Measurements from ENCODE around the gene KCNJ8.

DNA sequence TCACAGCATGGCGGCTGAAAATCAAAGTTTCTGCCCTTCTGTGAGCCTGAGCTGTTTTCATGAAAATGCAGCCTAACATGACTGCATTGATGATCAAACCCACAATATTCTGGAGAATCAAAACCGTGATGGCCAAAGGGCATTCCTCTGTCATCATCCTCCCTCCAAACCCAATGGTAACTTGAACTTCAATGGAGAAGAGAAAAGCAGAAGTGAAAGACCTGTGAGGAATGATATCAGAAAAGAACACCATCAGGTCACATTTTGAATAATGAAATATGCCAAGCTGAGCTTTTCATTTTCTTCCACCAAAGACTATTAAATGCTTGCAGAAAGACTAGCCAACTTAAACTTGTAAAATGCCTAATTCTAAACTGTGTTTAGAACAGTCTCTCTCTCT, 8.1 kb downstream of the KCNJ8 start:
- TF ChIP-seq POLR2A (IDR thresholded peaks at IDR 0.05) (no peak), POLR2AphosphoS5 (IDR thresholded peaks at IDR 0.05; ENCODE audit: insufficient read depth in 1 of 2, low read depth in 1 of 2) (no peak)
- TF ChIP-seq, protein P1, sequence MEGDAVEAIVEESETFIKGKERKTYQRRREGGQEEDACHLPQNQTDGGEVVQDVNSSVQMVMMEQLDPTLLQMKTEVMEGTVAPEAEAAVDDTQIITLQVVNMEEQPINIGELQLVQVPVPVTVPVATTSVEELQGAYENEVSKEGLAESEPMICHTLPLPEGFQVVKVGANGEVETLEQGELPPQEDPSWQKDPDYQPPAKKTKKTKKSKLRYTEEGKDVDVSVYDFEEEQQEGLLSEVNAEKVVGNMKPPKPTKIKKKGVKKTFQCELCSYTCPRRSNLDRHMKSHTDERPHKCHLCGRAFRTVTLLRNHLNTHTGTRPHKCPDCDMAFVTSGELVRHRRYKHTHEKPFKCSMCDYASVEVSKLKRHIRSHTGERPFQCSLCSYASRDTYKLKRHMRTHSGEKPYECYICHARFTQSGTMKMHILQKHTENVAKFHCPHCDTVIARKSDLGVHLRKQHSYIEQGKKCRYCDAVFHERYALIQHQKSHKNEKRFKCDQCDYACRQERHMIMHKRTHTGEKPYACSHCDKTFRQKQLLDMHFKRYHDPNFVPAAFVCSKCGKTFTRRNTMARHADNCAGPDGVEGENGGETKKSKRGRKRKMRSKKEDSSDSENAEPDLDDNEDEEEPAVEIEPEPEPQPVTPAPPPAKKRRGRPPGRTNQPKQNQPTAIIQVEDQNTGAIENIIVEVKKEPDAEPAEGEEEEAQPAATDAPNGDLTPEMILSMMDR (IDR thresholded peaks at IDR 0.05), result no peak
